Activated CD8-positive, alpha-beta T cell treated with anti-CD3 and anti-CD28 coated beads for 36 hours (primary cell): ENCODE measurements around the gene P3H2. TPM values are rescaled to one million over a fixed set of nuclear protein-coding genes. Genes with fewer than 3 reads are reported as not detected.

Experiments used
- ATAC-seq: fragments of 200-7000 bp; cut with Tn5 transposase; one replicate; pipeline ENCODE4 v1.10.0; 2021; ENCODE audit warnings: mild to moderate bottlenecking, moderate library complexity
- CTCF ChIA-PET: fragments of 350-600 bp; sonication (Branson Sonifier 250); formaldehyde crosslinking; loops from one replicate; lab custom pipeline; 2021; ENCODE audit warnings: antibody characterized with exemption; lab: Charles Lee
- POLR2A ChIA-PET: fragments of 350-600 bp; sonication (Branson Sonifier 250); formaldehyde crosslinking; loops from one replicate; lab custom pipeline; 2021; ENCODE audit warnings: antibody characterized with exemption; lab: Charles Lee
- DNase-seq: peaks from one replicate; pipeline ENCODE4 v3.0.0-alpha.2; 2020
- H3K27ac Mint-ChIP-seq: one replicate; pipeline ENCODE4 v1.8.0; 2021; ENCODE audit warnings: mild to moderate bottlenecking, mixed read lengths
- H3K27me3 Mint-ChIP-seq: one replicate; pipeline ENCODE4 v1.8.0; 2021; ENCODE audit warnings: mixed read lengths
- H3K36me3 Mint-ChIP-seq: one replicate; pipeline ENCODE4 v1.8.0; 2021; ENCODE audit warnings: low read depth, mixed read lengths
- H3K4me1 Mint-ChIP-seq: one replicate; pipeline ENCODE4 v1.8.0; 2021; ENCODE audit warnings: low read depth, mixed read lengths
- H3K4me3 Mint-ChIP-seq: one replicate; pipeline ENCODE4 v1.8.0; 2021; ENCODE audit warnings: mild to moderate bottlenecking, moderate library complexity, mixed read lengths
- H3K9me3 Mint-ChIP-seq: one replicate; pipeline ENCODE4 v1.8.0; 2021; ENCODE audit warnings: mixed read lengths
- CTCF ChIP-seq: fragments of 200-600 bp; IDR thresholded peaks from one replicate; pipeline ENCODE4 v1.8.0; 2022; ENCODE audit warnings: antibody characterized with exemption, mild to moderate bottlenecking
- intact Hi-C: fragments of 100-400 bp; cut with micrococcal nuclease; formaldehyde crosslinking; loops from one replicate; pipeline ENCODE4 v1.10.0; 2022
- total RNA-seq, 2 experiments: library from RNA; stranded (reverse); gene quantifications; one replicate each; pipeline ENCODE4 v1.2.3, GENCODE V29; 2021

Gene P3H2
- total RNA-seq, 2 experiments from 2014 or later, result not detected

DNA sequence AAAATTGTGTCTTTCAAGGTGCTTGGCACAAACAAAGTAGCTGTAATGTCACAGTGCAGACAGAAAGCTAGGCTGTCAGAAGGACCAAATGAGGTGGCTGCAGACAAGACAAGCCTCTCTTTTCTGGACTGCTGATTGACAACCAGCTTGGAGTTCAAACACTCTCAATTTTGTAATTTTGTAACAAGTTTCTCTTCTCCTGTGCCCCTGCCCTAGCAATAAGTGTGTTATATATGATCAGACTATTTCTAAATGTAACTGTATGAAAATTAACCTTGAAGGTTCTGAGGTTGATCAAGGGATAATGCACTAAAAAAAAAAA is 172.0 kb downstream of the P3H2 start:
- Mint-ChIP-seq H3K4me1 (peaks cover 3% of the 10 kb centered on the region), H3K27me3 (peaks cover 4% of the 10 kb centered on the region), H3K4me3 (no peak overlapping the region), H3K9me3 (no peaks in the 10 kb centered on the region), H3K27ac (no peak overlapping the region), H3K36me3 (no peaks in the 10 kb centered on the region)
- ChIA-PET CTCF (interaction anchor here (0.6 to 4.1 kb wide), 14 partner anchors 9 to 713 kb away, joined by 3 to 29 read pairs (median 4); no protein-coding TSS in a partner anchor), POLR2A (no interaction called here)
- no peak for TF ChIP-seq CTCF
- no peak for DNase-seq
- ATAC-seq, result no peak
- intact Hi-C loops, result loop anchor here (5.0 kb wide), 1 partner anchor 676 kb away; no protein-coding TSS in a partner anchor

DNA sequence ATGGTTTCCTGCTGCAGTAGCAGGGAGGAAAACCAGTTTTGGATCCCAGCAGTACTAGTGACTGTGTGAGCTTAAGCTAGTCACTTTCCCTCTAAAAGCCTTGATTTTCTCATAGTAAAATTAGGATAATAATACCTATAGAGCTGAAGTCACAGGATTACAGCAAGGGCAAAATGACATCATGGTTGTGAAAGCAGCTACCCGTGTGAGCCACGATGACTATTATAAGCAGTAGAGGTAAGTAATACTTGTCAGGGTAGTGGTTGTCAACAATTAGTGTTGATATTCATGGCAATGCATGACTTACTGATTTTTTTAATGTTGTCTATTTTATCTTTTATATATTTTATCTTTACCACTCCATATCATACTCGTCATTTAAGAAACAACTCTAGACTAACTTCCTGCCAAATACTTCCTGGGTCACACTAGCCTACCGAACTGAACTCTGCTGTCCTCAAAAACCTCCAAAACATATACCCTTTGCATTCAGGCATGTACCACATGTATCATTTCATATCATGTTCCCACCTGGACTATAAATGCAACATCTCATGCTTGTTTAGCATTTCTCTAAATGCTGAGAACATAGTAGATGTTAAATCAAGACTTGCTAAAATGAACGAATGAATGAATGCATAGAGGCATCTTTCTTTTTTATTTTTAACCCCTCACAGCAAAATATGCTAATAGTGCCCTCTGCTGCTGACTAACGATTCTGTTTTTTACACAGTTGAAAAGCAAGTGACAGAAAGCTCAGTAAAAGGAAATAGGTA is 172.6 kb downstream of the P3H2 start:
- H3K36me3 Mint-ChIP-seq, result no peaks in the 10 kb centered on the region
- H3K27ac Mint-ChIP-seq, result no peak overlapping the region
- ChIA-PET CTCF (interaction anchor here (0.6 to 4.1 kb wide), 15 partner anchors 9 to 712 kb away, joined by 3 to 29 read pairs (median 4); no protein-coding TSS in a partner anchor), POLR2A (interaction anchor here (0.7 to 1.1 kb wide), 2 partner anchors 8 to 13 kb away, joined by 3 to 4 read pairs; no protein-coding TSS in a partner anchor)
- peak; percentile 64 for TF ChIP-seq CTCF
- peaks cover 4% of the 10 kb centered on the region for H3K27me3 Mint-ChIP-seq
- DNase-seq (peak; percentile 15), ATAC-seq (peak; percentile 37)
- intact Hi-C loops, result loop anchor here (5.0 kb wide), 1 partner anchor 676 kb away; no protein-coding TSS in a partner anchor
- no peak overlapping the region for H3K4me3 Mint-ChIP-seq
- H3K9me3 Mint-ChIP-seq, result no peaks in the 10 kb centered on the region
- peaks cover 3% of the 10 kb centered on the region for H3K4me1 Mint-ChIP-seq

GRCh38 chr3:189947068-189947467 is 173.6 kb downstream of the P3H2 start:
- no peak overlapping the region for H3K27ac Mint-ChIP-seq
- no peak for TF ChIP-seq CTCF
- DNase-seq (no peak), ATAC-seq (no peak)
- no peaks in the 10 kb centered on the region for H3K36me3 Mint-ChIP-seq
- intact Hi-C loops, result loop anchor here (5.0 kb wide), 1 partner anchor 675 kb away; no protein-coding TSS in a partner anchor
- peaks cover 3% of the 10 kb centered on the region for H3K27me3 Mint-ChIP-seq
- H3K4me3 Mint-ChIP-seq, result no peak overlapping the region
- ChIA-PET CTCF (interaction anchor here (0.8 to 4.1 kb wide), 5 partner anchors 10 to 677 kb away, joined by 3 to 22 read pairs (median 13); no protein-coding TSS in a partner anchor), POLR2A (interaction anchor here (0.7 to 1.1 kb wide), 2 partner anchors 7 to 14 kb away, joined by 3 to 4 read pairs; no protein-coding TSS in a partner anchor)
- H3K4me1 Mint-ChIP-seq, result peaks cover 3% of the 10 kb centered on the region
- no peaks in the 10 kb centered on the region for H3K9me3 Mint-ChIP-seq

- Mint-ChIP-seq H3K27ac (no peak overlapping the region), H3K27me3 (no peaks in the 10 kb centered on the region), H3K4me3 (no peak overlapping the region), H3K36me3 (no peaks in the 10 kb centered on the region), H3K9me3 (no peaks in the 10 kb centered on the region), H3K4me1 (peaks cover 3% of the 10 kb centered on the region)
- no peak for TF ChIP-seq CTCF
- ATAC-seq (no peak), DNase-seq (no peak)
- ChIA-PET POLR2A (no interaction called here), CTCF (interaction anchor here (4.1 kb wide), 1 partner anchor 674 kb away, joined by 22 read pairs; no protein-coding TSS in a partner anchor)
- intact Hi-C loops, result loop anchor here (5.0 kb wide), 1 partner anchor 674 kb away; no protein-coding TSS in a partner anchor
Observed at GRCh38 chr3:189945935-189946709, 174.6 kb downstream of the P3H2 start.
